ENCODE data around the gene EEF1AKMT4. TPM values are rescaled to one million over a fixed set of nuclear protein-coding genes. Genes with fewer than 3 reads are reported as not detected.
A peak's percentile ranks its signal among the peaks of the same experiment; 100 is the strongest.

Gene EEF1AKMT4
- total and polyA plus RNA-seq, 8 donors, result 0.73 to 18.5 (median 6.1) TPM; not detected in 1

- Histone ChIP-seq H3K9me3 (no peaks in the 10 kb centered on the region), H3K36me3 (no peaks in the 10 kb centered on the region), H3K27ac (no peak overlapping the region), H3K4me3 (no peak overlapping the region), H3K4me1 (peaks cover 5 to 10% (median 7%) of the 10 kb centered on the region in 4 donors), H3K27me3 (peaks cover 5 to 56% (median 26%) of the 10 kb centered on the region in 3 donors)
- TF ChIP-seq EP300 (IDR thresholded peaks at IDR 0.05) (no peak), CTCF (IDR thresholded peaks at IDR 0.05) (no peak)
- intact Hi-C loops (cut with DNase I; ENCODE audit: low total_unique reads), result no loop called here
- DNase-seq, result no peak
- WGBS, 5 donors, result 59 to 71% (median 63%) methylated on average over 12 of the region's 12 CpGs
These were observed 25.9 kb downstream of the EEF1AKMT4 start for GRCh38 chr3:184275381-184275701.

GRCh38 chr3:184275961-184276910 lies 26.8 kb downstream of the EEF1AKMT4 start, which contains the start of gene ECE2:
TSS of gene ECE2 (plus strand) at chr3:184276022. CDS start at chr3:184276154, 132 bp downstream.
- no peak for TF ChIP-seq POLR2A (IDR thresholded peaks at IDR 0.05)
- TF ChIP-seq EP300 (IDR thresholded peaks at IDR 0.05), result no peak
- no peak for TF ChIP-seq CTCF (IDR thresholded peaks at IDR 0.05)
- no peak for TF ChIP-seq POLR2AphosphoS5 (IDR thresholded peaks at IDR 0.05)
- peak within 1 kb of the TSS in 2 of 4 donors; percentile 11 to 12 for H3K4me3 ChIP-seq
- H3K27ac ChIP-seq, result no peak within 1 kb of the TSS
- H3K9me3 ChIP-seq, result no peaks in the 10 kb centered on the region
- peaks cover 5 to 10% (median 7%) of the 10 kb centered on the region in 4 donors for H3K4me1 ChIP-seq
- H3K36me3 ChIP-seq, result no peaks in the 10 kb centered on the region
- H3K27me3 ChIP-seq, result peaks cover 5 to 48% (median 26%) of the 10 kb centered on the region in 3 donors
- intact Hi-C loops (cut with DNase I; ENCODE audit: low total_unique reads), result no loop called here
- WGBS, 5 donors, result 13 to 22% (median 15%) methylated on average over 27 to 62 of the region's 65 CpGs
- DNase-seq, result peak in 1 of 2 donors; percentile 37

GRCh38 chr3:184277366-184277765 lies 27.9 kb downstream of the EEF1AKMT4 start:
- Histone ChIP-seq H3K36me3 (no peaks in the 10 kb centered on the region), H3K27ac (no peak overlapping the region), H3K4me1 (peaks cover 5 to 10% (median 7%) of the 10 kb centered on the region in 4 donors), H3K4me3 (no peak overlapping the region), H3K9me3 (no peaks in the 10 kb centered on the region), H3K27me3 (peaks cover 5 to 45% (median 26%) of the 10 kb centered on the region in 3 donors)
- WGBS, 5 donors, result 77 to 93% (median 89%) methylated on average over 3 to 6 of the region's 6 CpGs
- no peak for DNase-seq
- intact Hi-C loops (cut with DNase I; ENCODE audit: low total_unique reads), result no loop called here
- no peak for TF ChIP-seq EP300 (IDR thresholded peaks at IDR 0.05)
- no peak for TF ChIP-seq POLR2AphosphoS5 (IDR thresholded peaks at IDR 0.05)
- no peak for TF ChIP-seq POLR2A (IDR thresholded peaks at IDR 0.05)
- no peak for TF ChIP-seq CTCF (IDR thresholded peaks at IDR 0.05)

GRCh38 chr3:184282941-184283340 lies 33.5 kb downstream of the EEF1AKMT4 start:
- intact Hi-C loops (cut with DNase I; ENCODE audit: low total_unique reads), result no loop called here
- Histone ChIP-seq H3K4me1 (no peaks in the 10 kb centered on the region), H3K36me3 (no peaks in the 10 kb centered on the region), H3K27me3 (peaks cover 0 to 7% (median 4%) of the 10 kb centered on the region in 3 donors), H3K9me3 (no peaks in the 10 kb centered on the region), H3K4me3 (no peak overlapping the region), H3K27ac (no peak overlapping the region)
- no peak for TF ChIP-seq POLR2AphosphoS5 (IDR thresholded peaks at IDR 0.05)
- TF ChIP-seq POLR2A (IDR thresholded peaks at IDR 0.05), result no peak
- whole genome bisulfite sequencing, 5 donors, result 67 to 83% (median 73%) methylated on average over 3 to 4 of the region's 4 CpGs
- no peak for DNase-seq

Measured in stomach (tissue), 9 donors.